ENCODE data around the gene PACS1.
"Not testable (repeated sequence)": the region's sequence is repeated elsewhere in the genome, so short reads cannot be mapped to it uniquely, and the experiment has no call there.

The PACS1 gene

GRCh38 chr11:66230156-66230555 lies 160.1 kb downstream of the PACS1 start:
- DNase-seq: no peak

GRCh38 chr11:66230978-66231377 lies 160.9 kb downstream of the PACS1 start:
- no peak for DNase-seq

DNA sequence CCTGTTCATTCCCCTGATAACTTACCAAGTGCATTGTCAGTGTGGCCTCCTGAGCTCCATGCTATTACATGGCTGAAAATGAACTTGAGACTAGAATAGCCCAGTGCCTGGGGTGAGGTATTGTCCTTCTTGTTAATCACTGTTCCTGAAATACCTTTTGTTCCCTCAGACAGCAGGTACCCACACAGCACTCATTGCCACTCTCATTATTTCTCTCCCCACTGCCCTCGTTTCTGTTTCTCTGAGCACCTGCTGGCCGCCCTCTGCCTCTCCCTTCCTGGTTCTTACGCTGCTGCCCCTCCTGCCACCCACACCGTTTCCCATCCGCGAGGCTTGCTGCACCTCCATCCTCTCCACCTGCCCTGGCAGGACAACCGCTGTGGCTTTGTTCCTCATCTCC lies 161.5 kb downstream of the PACS1 start:
- DNase-seq: no peak

DNA sequence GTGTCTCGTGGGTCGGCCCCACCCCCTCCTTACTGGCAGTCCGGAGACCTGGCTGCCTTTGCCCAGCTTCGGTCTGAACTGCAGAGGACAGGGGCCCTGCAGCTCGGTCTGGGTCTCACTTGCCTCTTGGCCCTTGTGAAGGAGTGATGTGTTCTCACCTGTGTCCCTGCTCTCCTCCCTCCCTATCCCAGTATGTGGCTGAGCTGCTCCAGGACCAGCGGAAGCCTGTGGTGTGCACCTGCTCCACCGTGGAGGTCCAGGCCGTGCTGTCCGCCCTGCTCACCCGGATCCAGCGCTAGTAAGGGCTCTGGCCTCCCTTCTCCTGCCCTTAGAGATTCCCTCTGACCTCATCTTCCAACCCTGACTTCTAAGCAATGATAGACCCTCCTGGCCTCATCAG lies 162.7 kb downstream of the PACS1 start:
- no peak for DNase-seq

DNA sequence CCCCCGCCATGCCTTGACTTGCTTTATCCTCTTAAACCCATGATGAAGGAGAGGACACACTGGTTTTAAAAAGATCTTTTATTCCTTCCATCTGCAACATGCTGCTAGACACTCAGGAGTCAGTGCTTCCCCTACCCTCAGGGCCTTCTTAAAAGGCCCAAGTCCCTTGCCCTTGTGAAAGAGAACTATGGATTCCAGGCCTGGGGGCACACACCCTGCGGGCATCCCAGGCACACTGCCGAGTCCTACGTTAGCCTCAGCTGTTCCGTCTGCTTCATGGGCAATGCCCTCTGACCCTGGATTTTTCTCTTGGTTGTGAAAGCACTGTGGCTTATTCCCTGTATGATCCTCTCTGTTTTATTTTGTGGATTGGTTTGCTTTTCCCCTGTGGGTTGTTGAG lies 163.2 kb downstream of the PACS1 start:
- no peak for DNase-seq

DNA sequence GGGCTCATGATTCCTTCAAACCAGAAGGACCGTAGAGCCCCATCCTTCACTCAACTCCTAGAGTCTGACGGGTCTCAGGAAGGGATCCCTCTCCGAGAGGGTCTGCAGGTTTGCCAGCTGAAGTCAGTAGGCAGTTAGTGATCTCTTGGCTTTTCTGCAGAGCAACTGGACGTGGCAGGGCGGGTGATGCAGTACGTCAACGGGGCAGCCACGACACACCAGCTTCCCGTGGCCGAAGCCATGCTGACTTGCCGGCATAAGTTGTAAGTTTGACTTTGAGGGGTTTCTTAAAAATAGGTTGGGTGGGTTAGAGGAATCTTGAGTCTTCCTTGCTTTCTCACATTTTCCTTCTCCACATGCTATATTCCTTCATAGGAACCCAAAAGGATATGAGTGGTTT lies 165.1 kb downstream of the PACS1 start:
- no peak for DNase-seq

DNA sequence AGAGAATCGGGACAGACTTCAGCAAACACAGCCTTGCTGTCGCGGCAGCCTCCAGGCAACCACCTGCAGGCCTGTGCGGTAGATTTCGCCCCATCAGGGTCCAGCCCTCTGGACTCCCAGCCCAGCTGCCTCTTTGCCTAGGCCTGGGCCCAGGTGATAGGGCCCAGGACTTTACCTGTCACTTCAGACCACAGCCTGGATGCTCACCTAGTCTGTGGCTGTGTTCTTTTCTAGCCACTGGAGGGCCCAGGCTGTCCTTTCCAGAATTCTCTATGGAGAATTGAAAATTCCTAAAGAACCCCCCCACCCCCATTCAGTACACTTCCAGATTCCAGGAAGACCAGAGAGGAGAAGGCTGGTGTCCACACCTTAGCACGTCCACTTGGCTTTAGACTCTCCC lies 167.8 kb downstream of the PACS1 start:
- DNase-seq: no peak

DNA sequence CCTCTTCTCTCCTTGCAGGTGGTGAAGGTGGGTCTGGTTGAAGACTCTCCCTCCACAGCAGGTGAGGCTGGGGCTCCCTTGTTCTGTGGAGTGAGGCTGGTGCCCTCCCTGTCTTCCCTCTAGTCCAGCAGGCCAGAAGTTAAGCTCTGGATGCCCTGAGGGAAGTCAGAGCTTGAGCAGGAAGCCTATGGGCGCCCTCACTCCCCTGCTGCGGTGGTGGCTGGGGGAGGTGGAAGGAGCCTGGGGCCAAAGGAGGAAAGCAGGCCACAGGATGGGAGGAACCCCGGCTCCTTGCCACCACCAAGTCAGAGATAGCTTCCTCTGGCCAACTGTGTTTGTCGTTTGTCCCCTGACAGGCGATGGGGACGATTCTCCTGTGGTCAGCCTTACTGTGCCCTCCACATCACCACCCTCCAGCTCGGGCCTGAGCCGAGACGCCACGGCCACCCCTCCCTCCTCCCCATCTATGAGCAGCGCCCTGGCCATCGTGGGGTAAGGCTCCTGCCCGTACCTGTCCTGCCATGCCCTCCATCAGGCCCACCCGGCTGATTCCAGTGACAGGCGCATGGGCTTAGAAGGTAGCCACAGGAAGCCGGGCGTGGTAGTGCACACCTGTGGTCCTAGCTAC lies 168.8 kb downstream of the PACS1 start:
- DNase-seq: no peak

- DNase-seq: no peak
Measured at GRCh38 chr11:66239511-66239910, 169.4 kb downstream of the PACS1 start.

GRCh38 chr11:66239998-66240780 lies 170.1 kb downstream of the PACS1 start:
- no peak for DNase-seq

GRCh38 chr11:66240781-66241136 lies 170.7 kb downstream of the PACS1 start:
- no peak for DNase-seq

- DNase-seq: no peak
Measured at GRCh38 chr11:66242095-66242765, 172.2 kb downstream of the PACS1 start.

DNA sequence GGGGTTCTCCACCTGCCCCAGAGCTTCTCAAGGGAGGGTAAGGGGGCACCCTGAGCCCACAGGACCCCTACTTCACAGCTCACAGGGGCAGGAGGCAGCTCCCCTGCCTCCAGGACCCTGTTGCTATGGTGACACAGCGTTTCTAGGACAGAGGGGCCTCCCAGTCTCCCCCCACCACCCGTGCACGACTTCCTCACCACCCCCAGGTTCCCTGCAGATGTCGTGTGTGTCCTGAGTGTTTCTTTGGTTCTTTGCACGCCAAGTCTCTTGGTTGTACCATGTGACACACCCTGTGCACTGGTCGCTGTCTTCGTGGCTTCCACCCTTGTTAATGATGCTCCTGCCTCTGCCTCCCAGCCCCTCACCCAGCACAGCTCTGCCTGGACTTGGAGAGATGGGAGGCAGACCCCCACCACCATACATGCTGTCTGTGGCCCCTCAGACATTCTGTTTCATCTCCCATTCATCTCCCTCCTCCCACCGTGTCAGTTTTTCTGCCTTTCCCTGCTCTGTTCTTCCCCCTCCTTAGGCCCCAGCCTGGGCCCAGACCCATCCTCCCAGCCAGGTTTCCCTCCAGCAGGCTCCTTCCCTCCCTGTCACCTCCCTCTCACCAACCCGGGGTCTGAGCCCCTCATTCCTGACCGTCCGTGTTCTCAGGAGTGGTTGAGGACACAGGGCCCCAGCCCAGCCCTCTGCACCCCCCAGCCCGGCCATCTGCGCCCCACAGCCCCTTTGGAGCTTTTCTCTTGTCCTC lies 173.9 kb downstream of the PACS1 start:
- no peak for DNase-seq

GRCh38 chr11:66247295-66247694 lies 177.2 kb downstream of the PACS1 start:
- no peak for DNase-seq

DNA sequence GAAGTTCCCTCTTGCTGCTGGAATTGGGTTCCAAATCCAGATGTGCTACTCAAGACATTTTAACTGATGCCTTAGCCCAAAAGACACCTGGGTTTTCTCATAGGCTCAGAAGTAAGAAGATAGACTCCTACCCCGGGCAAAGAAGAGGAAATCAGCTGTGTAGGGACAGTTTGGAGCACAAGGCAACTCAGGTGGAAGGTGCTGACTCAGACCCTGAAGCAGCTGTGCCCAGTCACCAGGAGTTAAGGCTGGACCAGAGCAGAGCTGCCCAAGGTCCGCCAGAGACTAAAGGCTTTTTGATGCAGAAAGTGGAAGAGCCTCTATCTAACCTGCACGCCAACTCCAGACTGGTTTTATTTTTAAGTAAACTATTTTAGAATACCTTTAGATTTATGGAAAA lies 177.7 kb downstream of the PACS1 start:
- DNase-seq: no peak

- DNase-seq: no peak
Measured at GRCh38 chr11:66248903-66249302, 178.8 kb downstream of the PACS1 start.

GRCh38 chr11:66251809-66252208 lies 181.7 kb downstream of the PACS1 start:
- no peak for DNase-seq

DNA sequence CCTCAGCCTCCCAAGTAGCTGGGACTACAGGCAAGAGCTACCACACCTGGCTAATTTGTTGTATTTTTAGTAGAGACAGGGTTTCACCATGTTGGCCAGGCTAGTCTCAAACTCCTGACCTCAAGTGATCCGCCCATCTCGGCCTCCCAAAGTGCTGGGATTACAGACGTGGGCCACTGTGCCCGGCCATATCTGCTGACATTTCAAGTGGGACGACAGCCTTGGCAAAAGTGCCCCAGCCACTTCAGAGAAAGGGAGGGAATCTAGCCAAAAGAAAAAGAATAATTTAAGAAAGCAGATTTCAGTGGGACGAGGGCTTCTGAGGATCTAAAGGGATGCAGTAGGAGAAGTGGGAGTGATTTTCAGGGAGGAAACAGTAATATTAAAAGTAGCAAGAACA lies 183.0 kb downstream of the PACS1 start:
- DNase-seq: not testable (repeated sequence)

GRCh38 chr11:66258473-66258893 lies 188.4 kb downstream of the PACS1 start:
- no peak for DNase-seq

GRCh38 chr11:66259225-66259624 lies 189.2 kb downstream of the PACS1 start:
- no peak for DNase-seq

- no peak for DNase-seq
Measured at GRCh38 chr11:66259956-66260355, 189.9 kb downstream of the PACS1 start.

GRCh38 chr11:66261578-66261977 lies 191.5 kb downstream of the PACS1 start:
- DNase-seq: no peak

DNA sequence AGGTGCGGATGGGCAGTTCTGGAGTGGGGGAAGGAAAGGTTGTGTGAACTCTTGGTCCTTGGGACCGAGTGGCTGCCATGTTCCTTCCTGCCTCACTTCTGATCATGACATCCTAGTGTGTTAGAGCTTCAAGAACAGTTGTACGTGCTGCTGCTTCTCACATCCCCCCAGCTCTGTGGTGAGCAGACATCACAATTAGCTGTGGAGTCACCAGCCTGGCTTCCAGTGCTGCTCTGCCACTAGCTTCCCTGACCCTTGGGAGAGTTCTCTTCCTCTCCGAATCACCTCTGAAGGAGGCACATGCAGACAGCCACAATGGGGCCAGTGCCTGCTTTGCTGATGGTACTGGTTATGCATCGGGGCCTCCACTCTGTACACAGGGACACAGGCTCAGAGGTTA lies 192.1 kb downstream of the PACS1 start:
- no peak for DNase-seq

DNA sequence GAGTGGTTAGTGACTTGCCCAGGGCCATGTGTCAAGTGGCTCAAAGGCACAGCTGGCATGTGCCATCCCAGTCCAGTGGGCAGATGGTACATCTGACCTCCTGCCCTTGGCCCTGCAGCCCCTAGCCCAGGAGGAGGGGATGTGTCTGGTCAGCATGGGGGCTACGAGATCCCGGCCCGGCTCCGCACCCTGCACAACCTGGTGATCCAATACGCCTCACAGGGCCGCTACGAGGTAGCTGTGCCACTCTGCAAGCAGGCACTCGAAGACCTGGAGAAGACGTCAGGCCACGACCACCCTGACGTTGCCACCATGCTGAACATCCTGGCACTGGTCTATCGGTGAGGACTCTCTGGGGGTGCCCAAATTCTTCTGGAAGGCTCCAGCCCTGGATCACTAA lies 192.6 kb downstream of the PACS1 start:
- no peak for DNase-seq

Data from activated T-cell treated with anti-CD3 and anti-CD28 coated beads, Interleukin-2, amount 50 U/mL, for 48 hours (primary cell).